A549 (cell line): ENCODE results near the gene SRSF7. TPM values are rescaled to one million over a fixed set of nuclear protein-coding genes. Genes with fewer than 3 reads are reported as not detected.

Source experiments
- ATAC-seq, 2 experiments: fragments of 200-7000 bp in 1 of 2; fragments of >200 bp in 1 of 2; cut with Nextera tagmentation in 1 of 2; cut with Tn5 transposase in 1 of 2; 3 replicates each; pipeline versions ENCODE4 v1.8.0 to v1.9.1; 2018 to 2020; ENCODE audit warnings: mild to moderate bottlenecking in 1 of 2, moderate library complexity in 1 of 2
- CTCF ChIA-PET: fragments of 300-600 bp; sonication (Branson Sonifier 250); formaldehyde crosslinking; extraction: SDS; loops from one replicate; lab custom pipeline; 2021; ENCODE audit warnings: antibody characterized with exemption, inconsistent platforms; lab: Yijun Ruan, JAX
- POLR2A ChIA-PET: fragments of 350-600 bp; formaldehyde crosslinking; extraction: SDS; loops from one replicate; lab custom pipeline; 2021; ENCODE audit warnings: antibody characterized with exemption, inconsistent platforms; lab: Yijun Ruan, JAX
- DNase-seq, 2 experiments: peaks; one replicate each; pipeline versions ENCODE4 v3.0.0 to v3.0.0-alpha.2; 2011 to 2016; ENCODE audit warnings: low read depth in 1 of 2, low spot score in 1 of 2
- FAIRE-seq: peaks from 2 replicates; lab custom pipeline; 2011; peaks lifted over from hg19 to GRCh38; lab: Jason Lieb, UNC
- H3K27ac ChIP-seq, 2 experiments: fragments of >200 bp; sonication (Bioruptor Twin); formaldehyde crosslinking; 3 replicates each; pipeline ENCODE4 v1.5.1; 2016 to 2017
- H3K4me1 ChIP-seq: fragments of >200 bp; sonication (Bioruptor Twin); formaldehyde crosslinking; 3 replicates; pipeline ENCODE4 v1.6.1; 2016
- H3K4me2 ChIP-seq: fragments of >200 bp; sonication (Bioruptor Twin); formaldehyde crosslinking; 3 replicates; pipeline ENCODE4 v1.6.1; 2016
- H3K4me3 ChIP-seq: fragments of >200 bp; sonication (Bioruptor Twin); formaldehyde crosslinking; 3 replicates; pipeline ENCODE4 v1.5.1; 2016
- H3K9me3 ChIP-seq: fragments of >200 bp; sonication (Bioruptor Twin); formaldehyde crosslinking; 3 replicates; pipeline ENCODE4 v1.6.1; 2016
- BHLHE40 ChIP-seq: IDR thresholded peaks from 2 replicates; pipeline ENCODE4 v1.6.1; 2012; ENCODE audit warnings: low read depth, low read length, inconsistent platforms
- CHD2 ChIP-seq: fragments of 150-350 bp; IDR thresholded peaks from 2 replicates; pipeline ENCODE4 v1.6.1; 2014; ENCODE audit warnings: low read length; ENCODE audit not compliant: partially characterized antibody
- CHD4 ChIP-seq: fragments of 200-600 bp; sonication (generic); IDR thresholded peaks from 2 replicates; pipeline ENCODE4 v1.6.1; 2016; ENCODE audit warnings: antibody characterized with exemption, mild to moderate bottlenecking, borderline replicate concordance
- EHMT2 ChIP-seq: fragments of 200-600 bp; sonication (generic); IDR thresholded peaks from 2 replicates; pipeline ENCODE4 v1.6.1; 2016; ENCODE audit warnings: antibody characterized with exemption, low read depth, mild to moderate bottlenecking, moderate library complexity
- FOXS1 ChIP-seq: fragments of 250-450 bp; sonication (Bioruptor Pico); IDR thresholded peaks from 2 replicates; pipeline ENCODE4 v1.5.0; 2020; ENCODE audit warnings: mild to moderate bottlenecking, moderate library complexity
- GATA3 ChIP-seq: IDR thresholded peaks from 2 replicates; pipeline ENCODE4 v1.6.1; 2012; ENCODE audit warnings: borderline replicate concordance
- HDAC2 ChIP-seq: fragments of 200-600 bp; sonication (generic); IDR thresholded peaks from 2 replicates; pipeline ENCODE4 v1.6.1; 2016
- JUNB ChIP-seq: fragments of >200 bp; sonication (Bioruptor Twin); formaldehyde crosslinking; IDR thresholded peaks from 2 replicates; pipeline ENCODE4 v1.6.1; 2016
- MAFK ChIP-seq: fragments of 450-650 bp; IDR thresholded peaks from 2 replicates; pipeline ENCODE4 v1.6.1; 2014; ENCODE audit not compliant: partially characterized antibody
- MYC ChIP-seq: IDR thresholded peaks from 2 replicates; pipeline ENCODE4 v1.6.1; 2012; ENCODE audit warnings: mild to moderate bottlenecking, inconsistent platforms, low read length, improper control_type of control experiment, borderline replicate concordance
- POLR2AphosphoS2 ChIP-seq: conservative IDR thresholded peaks from 2 replicates; pipeline ENCODE4 v1.6.1; 2012; ENCODE audit warnings: low read length, improper control_type of control experiment, inconsistent platforms
- RAD21 ChIP-seq, 2 experiments: fragments of >200 bp in 1 of 2; sonication (Bioruptor Twin) in 1 of 2; formaldehyde crosslinking in 1 of 2; IDR thresholded peaks in 1 of 2; conservative IDR thresholded peaks in 1 of 2; 2 replicates in 1 of 2; 3 replicates in 1 of 2; pipeline ENCODE4 v1.6.1; 2012 to 2018; ENCODE audit warnings: inconsistent platforms in 1 of 2
- SMC3 ChIP-seq: fragments of >200 bp; sonication (Bioruptor Twin); formaldehyde crosslinking; IDR thresholded peaks from 3 replicates; pipeline ENCODE4 v1.6.1; 2018; ENCODE audit warnings: inconsistent platforms
- TFCP2L1 ChIP-seq: fragments of 250-450 bp; sonication (Bioruptor Pico); IDR thresholded peaks from 2 replicates; pipeline ENCODE4 v1.5.0; 2021; ENCODE audit warnings: mild to moderate bottlenecking
- ZNF302 ChIP-seq: fragments of 250-450 bp; sonication (Bioruptor Pico); IDR thresholded peaks from 2 replicates; pipeline ENCODE4 v1.9.0; 2021; ENCODE audit warnings: inconsistent platforms, mild to moderate bottlenecking, moderate library complexity
- WGBS: methylation state at CpG from one replicate; pipeline ENCODE4 v1.1.6; 2017; ENCODE audit errors: missing lambda C conversion rate; 5-methylcytosine and 5-hydroxymethylcytosine counted together
- polyA plus RNA-seq, 4 experiments: library from polyadenylated mRNA; depleted of rRNA in 3 of 4; stranded (reverse); fragments of >200 nt; fragmentation: RNase III in 1 of 4; extraction: RNeasy Plus Mini Kit Qiagen cat#74134 plus additional on column Dnase treatment in 1 of 4; gene quantifications; 2 replicates in 3 of 4; 3 replicates in 1 of 4; pipeline ENCODE4 v1.2.3, GENCODE V29; 2011 to 2017
- TF ChIP-seq, protein P1 (sequence below): fragments of >200 bp; sonication (Bioruptor Twin); formaldehyde crosslinking; IDR thresholded peaks from 3 replicates; pipeline ENCODE4 v1.5.1; 2016
- TF ChIP-seq, protein P2 (sequence below): fragments of >200 bp; sonication (Bioruptor Twin); formaldehyde crosslinking; IDR thresholded peaks from 2 replicates; pipeline ENCODE4 v1.6.1; 2016
- TF ChIP-seq, protein P3 (sequence below): fragments of 250-450 bp; sonication (Bioruptor Pico); IDR thresholded peaks from 2 replicates; pipeline ENCODE4 v1.5.0; 2020; ENCODE audit warnings: low read depth, mild to moderate bottlenecking, moderate library complexity
- TF ChIP-seq, protein P4 (sequence below): fragments of >200 bp; sonication (Bioruptor Twin); formaldehyde crosslinking; IDR thresholded peaks from 3 replicates; pipeline ENCODE4 v1.6.1; 2016
- TF ChIP-seq, protein P5 (sequence below): fragments of 450-650 bp; IDR thresholded peaks from 2 replicates; pipeline ENCODE4 v1.6.1; 2014; ENCODE audit warnings: antibody characterized with exemption

Gene SRSF7
- polyA plus RNA-seq, 2 of the 4 experiments (the other 2 are of a cell fraction) = 397 to 544 TPM

DNA sequence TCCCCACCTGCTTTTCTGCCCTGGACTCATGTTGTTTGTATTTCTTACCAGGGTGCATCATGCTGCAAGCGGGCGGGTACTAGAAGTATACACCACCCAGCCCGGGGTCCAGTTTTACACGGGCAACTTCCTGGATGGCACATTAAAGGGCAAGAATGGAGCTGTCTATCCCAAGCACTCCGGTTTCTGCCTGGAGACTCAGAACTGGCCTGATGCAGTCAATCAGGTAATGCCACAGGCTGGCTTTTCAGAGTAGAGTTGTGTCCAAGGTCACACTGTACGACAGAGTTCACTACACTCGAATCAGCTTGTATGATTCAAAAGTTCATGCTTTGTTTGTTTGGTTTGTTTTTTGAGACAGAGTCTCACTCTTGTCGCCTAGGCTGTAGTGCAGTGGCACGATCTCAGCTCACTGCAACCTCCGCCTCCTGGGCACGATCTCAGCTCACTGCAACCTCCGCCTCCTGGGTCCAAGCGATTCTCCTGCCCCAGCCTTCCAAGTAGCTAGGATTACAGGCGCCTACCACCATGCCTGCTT is 19.4 kb downstream of the SRSF7 start:
- FAIRE-seq (no peak), DNase-seq (no peak), ATAC-seq (peak in 1 of 2 experiments; percentile 42; a peak in 4 of 6 replicates)
- no peaks in the 10 kb centered on the region for H3K4me1 ChIP-seq
- H3K4me2 ChIP-seq = no peak overlapping the region
- POLR2A ChIA-PET = interaction anchor here (1.2 to 7.9 kb wide), 2 partner anchors 19 to 150 kb away, joined by 5 to 68 read pairs; partner anchors contain the start of gene SRSF7
- no peak overlapping the region for H3K27ac ChIP-seq
- no peaks in the 10 kb centered on the region for H3K9me3 ChIP-seq
- CTCF ChIA-PET = interaction anchor here (0.6 to 26.7 kb wide), 11 partner anchors 9 to 417 kb away, joined by 3 to 423 read pairs (median 5); partner anchors contain the start of gene HNRNPLL
- H3K4me3 ChIP-seq = no peak overlapping the region
- WGBS = 72% methylated on average over 14 of the region's 14 CpGs
- TF ChIP-seq, protein P1, sequence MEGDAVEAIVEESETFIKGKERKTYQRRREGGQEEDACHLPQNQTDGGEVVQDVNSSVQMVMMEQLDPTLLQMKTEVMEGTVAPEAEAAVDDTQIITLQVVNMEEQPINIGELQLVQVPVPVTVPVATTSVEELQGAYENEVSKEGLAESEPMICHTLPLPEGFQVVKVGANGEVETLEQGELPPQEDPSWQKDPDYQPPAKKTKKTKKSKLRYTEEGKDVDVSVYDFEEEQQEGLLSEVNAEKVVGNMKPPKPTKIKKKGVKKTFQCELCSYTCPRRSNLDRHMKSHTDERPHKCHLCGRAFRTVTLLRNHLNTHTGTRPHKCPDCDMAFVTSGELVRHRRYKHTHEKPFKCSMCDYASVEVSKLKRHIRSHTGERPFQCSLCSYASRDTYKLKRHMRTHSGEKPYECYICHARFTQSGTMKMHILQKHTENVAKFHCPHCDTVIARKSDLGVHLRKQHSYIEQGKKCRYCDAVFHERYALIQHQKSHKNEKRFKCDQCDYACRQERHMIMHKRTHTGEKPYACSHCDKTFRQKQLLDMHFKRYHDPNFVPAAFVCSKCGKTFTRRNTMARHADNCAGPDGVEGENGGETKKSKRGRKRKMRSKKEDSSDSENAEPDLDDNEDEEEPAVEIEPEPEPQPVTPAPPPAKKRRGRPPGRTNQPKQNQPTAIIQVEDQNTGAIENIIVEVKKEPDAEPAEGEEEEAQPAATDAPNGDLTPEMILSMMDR = no peak
- no peak for TF ChIP-seq HDAC2
- TF ChIP-seq, protein P2, sequence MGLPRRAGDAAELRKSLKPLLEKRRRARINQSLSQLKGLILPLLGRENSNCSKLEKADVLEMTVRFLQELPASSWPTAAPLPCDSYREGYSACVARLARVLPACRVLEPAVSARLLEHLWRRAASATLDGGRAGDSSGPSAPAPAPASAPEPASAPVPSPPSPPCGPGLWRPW = no peak
- no peak for TF ChIP-seq JUNB
- no peak for TF ChIP-seq CHD2
- no peak for TF ChIP-seq TFCP2L1 (CRISPR knock-in tag)
- TF ChIP-seq, protein P3, sequence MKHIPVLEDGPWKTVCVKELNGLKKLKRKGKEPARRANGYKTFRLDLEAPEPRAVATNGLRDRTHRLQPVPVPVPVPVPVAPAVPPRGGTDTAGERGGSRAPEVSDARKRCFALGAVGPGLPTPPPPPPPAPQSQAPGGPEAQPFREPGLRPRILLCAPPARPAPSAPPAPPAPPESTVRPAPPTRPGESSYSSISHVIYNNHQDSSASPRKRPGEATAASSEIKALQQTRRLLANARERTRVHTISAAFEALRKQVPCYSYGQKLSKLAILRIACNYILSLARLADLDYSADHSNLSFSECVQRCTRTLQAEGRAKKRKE (CRISPR knock-in tag) = no peak
- TF ChIP-seq MAFK = no peak
- TF ChIP-seq GATA3 = no peak
- no peak for TF ChIP-seq EHMT2
- TF ChIP-seq MYC = no peak
- TF ChIP-seq FOXS1 (CRISPR knock-in tag) = no peak
- no peak for TF ChIP-seq BHLHE40

DNA sequence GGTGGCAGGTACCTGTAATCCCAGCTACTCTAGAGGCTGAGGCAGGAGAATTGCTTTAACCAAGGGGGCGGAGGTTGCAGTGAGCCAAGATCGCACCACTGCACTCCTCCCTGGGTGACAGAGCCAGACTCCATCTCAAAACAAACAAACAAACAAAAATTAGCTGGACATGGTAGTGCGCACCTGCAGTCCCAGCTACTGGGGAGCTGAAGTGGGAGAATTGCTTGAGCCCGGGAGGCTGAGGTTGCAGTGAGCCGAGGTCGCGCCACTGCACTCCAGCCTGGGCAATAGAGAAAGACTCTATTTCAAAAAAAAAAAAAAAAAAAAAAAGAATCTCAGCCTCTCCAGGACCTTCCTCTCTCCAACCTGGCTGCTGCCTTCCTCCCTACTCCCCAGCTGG is 20.1 kb downstream of the SRSF7 start:
- Histone ChIP-seq H3K4me3 (no peak overlapping the region), H3K9me3 (no peaks in the 10 kb centered on the region), H3K4me1 (no peaks in the 10 kb centered on the region), H3K27ac (no peak overlapping the region), H3K4me2 (no peak overlapping the region)
- no peak for FAIRE-seq
- ChIA-PET CTCF (interaction anchor here (0.6 to 26.7 kb wide), 10 partner anchors 9 to 196 kb away, joined by 3 to 423 read pairs (median 4); partner anchors contain the start of gene HNRNPLL), POLR2A (interaction anchor here (1.2 to 7.9 kb wide), 2 partner anchors 20 to 150 kb away, joined by 5 to 68 read pairs; partner anchors contain the start of gene SRSF7)
- TF ChIP-seq, protein P4, sequence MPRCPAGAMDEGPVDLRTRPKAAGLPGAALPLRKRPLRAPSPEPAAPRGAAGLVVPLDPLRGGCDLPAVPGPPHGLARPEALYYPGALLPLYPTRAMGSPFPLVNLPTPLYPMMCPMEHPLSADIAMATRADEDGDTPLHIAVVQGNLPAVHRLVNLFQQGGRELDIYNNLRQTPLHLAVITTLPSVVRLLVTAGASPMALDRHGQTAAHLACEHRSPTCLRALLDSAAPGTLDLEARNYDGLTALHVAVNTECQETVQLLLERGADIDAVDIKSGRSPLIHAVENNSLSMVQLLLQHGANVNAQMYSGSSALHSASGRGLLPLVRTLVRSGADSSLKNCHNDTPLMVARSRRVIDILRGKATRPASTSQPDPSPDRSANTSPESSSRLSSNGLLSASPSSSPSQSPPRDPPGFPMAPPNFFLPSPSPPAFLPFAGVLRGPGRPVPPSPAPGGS = no peak
- TF ChIP-seq CHD4 (no peak), CHD2 (no peak), ZNF302 (CRISPR knock-in tag) (no peak), JUNB (no peak), RAD21 (conservative IDR thresholded peaks at IDR 0.05 in 1 of 2, IDR thresholded peaks at IDR 0.05 in 1 of 2) (no peak), MYC (no peak), POLR2AphosphoS2 (no peak), GATA3 (no peak), SMC3 (no peak), HDAC2 (no peak)
- TF ChIP-seq, protein P5, sequence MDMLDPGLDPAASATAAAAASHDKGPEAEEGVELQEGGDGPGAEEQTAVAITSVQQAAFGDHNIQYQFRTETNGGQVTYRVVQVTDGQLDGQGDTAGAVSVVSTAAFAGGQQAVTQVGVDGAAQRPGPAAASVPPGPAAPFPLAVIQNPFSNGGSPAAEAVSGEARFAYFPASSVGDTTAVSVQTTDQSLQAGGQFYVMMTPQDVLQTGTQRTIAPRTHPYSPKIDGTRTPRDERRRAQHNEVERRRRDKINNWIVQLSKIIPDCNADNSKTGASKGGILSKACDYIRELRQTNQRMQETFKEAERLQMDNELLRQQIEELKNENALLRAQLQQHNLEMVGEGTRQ = no peak
- no peak for ATAC-seq
- no peak for DNase-seq
- WGBS = 96% methylated on average over 7 of the region's 7 CpGs
